Measurements from ENCODE around the gene EGFL7. TPM values are rescaled to one million over a fixed set of nuclear protein-coding genes. Genes with fewer than 3 reads are reported as not detected.
"Not testable (repeated sequence)": the region's sequence is repeated elsewhere in the genome, so short reads cannot be mapped to it uniquely, and the experiment has no call there.

Gene EGFL7
- total RNA-seq, 2 donors from 2014 or later, result 5.7 TPM; not detected in 1

- no peaks in the 10 kb centered on the region for H3K9me3 ChIP-seq (ENCODE audit: control insufficient read depth, low read length, poor library complexity, severe bottlenecking)
- DNase-seq (no peak), ATAC-seq (no peak)
- H3K4me1 Mint-ChIP-seq, result peaks cover 8% of the 10 kb centered on the region
- no peak overlapping the region for H3K4me3 Mint-ChIP-seq
- peaks cover 28% of the 10 kb centered on the region for H3K27me3 Mint-ChIP-seq
- no peaks in the 10 kb centered on the region for H3K36me3 Mint-ChIP-seq (ENCODE audit: low read depth)
- no peak overlapping the region for H3K27ac Mint-ChIP-seq
Measured at GRCh38 chr9:136697146-136697820, 34.6 kb downstream of the EGFL7 start.

- Mint-ChIP-seq H3K27ac (no peak overlapping the region), H3K36me3 (ENCODE audit: low read depth) (no peaks in the 10 kb centered on the region), H3K4me1 (peaks cover 8% of the 10 kb centered on the region), H3K27me3 (peaks cover 28% of the 10 kb centered on the region), H3K4me3 (no peak overlapping the region)
- H3K9me3 ChIP-seq (ENCODE audit: control insufficient read depth, low read length, poor library complexity, severe bottlenecking), result no peaks in the 10 kb centered on the region
- DNase-seq (no peak), ATAC-seq (no peak)
Measured at GRCh38 chr9:136697821-136698526, 35.3 kb downstream of the EGFL7 start.

GRCh38 chr9:136698635-136699246 lies 36.0 kb downstream of the EGFL7 start:
- no peak for DNase-seq
- no peak for ATAC-seq
- no peaks in the 10 kb centered on the region for H3K9me3 ChIP-seq (ENCODE audit: control insufficient read depth, low read length, poor library complexity, severe bottlenecking)
- no peak overlapping the region for H3K4me3 Mint-ChIP-seq
- no peak overlapping the region for H3K27ac Mint-ChIP-seq
- H3K36me3 Mint-ChIP-seq (ENCODE audit: low read depth), result no peaks in the 10 kb centered on the region
- H3K27me3 Mint-ChIP-seq, result peaks cover 23% of the 10 kb centered on the region
- peaks cover 8% of the 10 kb centered on the region for H3K4me1 Mint-ChIP-seq

- H3K9me3 ChIP-seq (ENCODE audit: control insufficient read depth, low read length, poor library complexity, severe bottlenecking), result no peaks in the 10 kb centered on the region
- Mint-ChIP-seq H3K27ac (peak overlapping the region; percentile 84), H3K36me3 (ENCODE audit: low read depth) (no peaks in the 10 kb centered on the region), H3K27me3 (peaks cover 24% of the 10 kb centered on the region), H3K4me1 (peaks cover 8% of the 10 kb centered on the region), H3K4me3 (no peak overlapping the region)
- DNase-seq, result no peak
- ATAC-seq, result no peak
Measured at GRCh38 chr9:136700304-136700703, 37.6 kb downstream of the EGFL7 start.

- H3K9me3 ChIP-seq (ENCODE audit: control insufficient read depth, low read length, poor library complexity, severe bottlenecking), result no peaks in the 10 kb centered on the region
- peaks cover 30% of the 10 kb centered on the region for H3K27me3 Mint-ChIP-seq
- H3K36me3 Mint-ChIP-seq (ENCODE audit: low read depth), result no peaks in the 10 kb centered on the region
- peak overlapping the region; percentile 84 for H3K27ac Mint-ChIP-seq
- ATAC-seq (peak; percentile 87), DNase-seq (peak in 1 of 3 donors; percentile 41)
- H3K4me3 Mint-ChIP-seq, result peak overlapping the region; percentile 85
- H3K4me1 Mint-ChIP-seq, result peaks cover 8% of the 10 kb centered on the region
Measured at GRCh38 chr9:136700959-136701667, 38.4 kb downstream of the EGFL7 start.

GRCh38 chr9:136701668-136702053 lies 38.9 kb downstream of the EGFL7 start:
- no peaks in the 10 kb centered on the region for H3K9me3 ChIP-seq (ENCODE audit: control insufficient read depth, low read length, poor library complexity, severe bottlenecking)
- Mint-ChIP-seq H3K36me3 (ENCODE audit: low read depth) (no peaks in the 10 kb centered on the region), H3K4me3 (peak overlapping the region; percentile 85), H3K27ac (peak overlapping the region; percentile 84), H3K27me3 (peaks cover 30% of the 10 kb centered on the region), H3K4me1 (peaks cover 8% of the 10 kb centered on the region)
- ATAC-seq, result no peak
- DNase-seq, result no peak

GRCh38 chr9:136703276-136703860 lies 40.7 kb downstream of the EGFL7 start:
- Mint-ChIP-seq H3K36me3 (ENCODE audit: low read depth) (no peaks in the 10 kb centered on the region), H3K4me1 (peaks cover 8% of the 10 kb centered on the region), H3K27ac (no peak overlapping the region), H3K4me3 (no peak overlapping the region), H3K27me3 (peaks cover 23% of the 10 kb centered on the region)
- no peaks in the 10 kb centered on the region for H3K9me3 ChIP-seq (ENCODE audit: control insufficient read depth, low read length, poor library complexity, severe bottlenecking)
- ATAC-seq (no peak), DNase-seq (no peak)

- H3K4me3 Mint-ChIP-seq; DNase-seq; H3K9me3 ChIP-seq (ENCODE audit: control insufficient read depth, low read length, poor library complexity, severe bottlenecking); ATAC-seq; H3K4me1 Mint-ChIP-seq; H3K36me3 Mint-ChIP-seq (ENCODE audit: low read depth); H3K27ac Mint-ChIP-seq: not testable (repeated sequence)
- peaks cover 28% of the 10 kb centered on the region for H3K27me3 Mint-ChIP-seq
Measured at GRCh38 chr9:136704741-136705140, 42.0 kb downstream of the EGFL7 start.

- ATAC-seq (no peak), DNase-seq (no peak)
- Mint-ChIP-seq H3K27me3 (peaks cover 32% of the 10 kb centered on the region), H3K36me3 (ENCODE audit: low read depth) (no peaks in the 10 kb centered on the region), H3K4me3 (no peak overlapping the region), H3K4me1 (peaks cover 8% of the 10 kb centered on the region), H3K27ac (peak overlapping the region; percentile 56)
- no peaks in the 10 kb centered on the region for H3K9me3 ChIP-seq (ENCODE audit: control insufficient read depth, low read length, poor library complexity, severe bottlenecking)
Measured at GRCh38 chr9:136705564-136705963, 42.8 kb downstream of the EGFL7 start.

GRCh38 chr9:136707011-136707410 lies 44.3 kb downstream of the EGFL7 start:
- H3K27ac Mint-ChIP-seq, result no peak overlapping the region
- ATAC-seq (no peak), DNase-seq (no peak)
- H3K27me3 Mint-ChIP-seq, result peaks cover 34% of the 10 kb centered on the region
- no peaks in the 10 kb centered on the region for H3K36me3 Mint-ChIP-seq (ENCODE audit: low read depth)
- H3K4me1 Mint-ChIP-seq, result peaks cover 4% of the 10 kb centered on the region
- no peaks in the 10 kb centered on the region for H3K9me3 ChIP-seq (ENCODE audit: control insufficient read depth, low read length, poor library complexity, severe bottlenecking)
- H3K4me3 Mint-ChIP-seq, result no peak overlapping the region

GRCh38 chr9:136707849-136708517 lies 45.3 kb downstream of the EGFL7 start:
- no peak overlapping the region for H3K27ac Mint-ChIP-seq

GRCh38 chr9:136709454-136710109 lies 46.9 kb downstream of the EGFL7 start:
- Mint-ChIP-seq H3K27ac (no peak overlapping the region), H3K4me1 (peaks cover 4% of the 10 kb centered on the region), H3K27me3 (peaks cover 48% of the 10 kb centered on the region), H3K36me3 (ENCODE audit: low read depth) (peaks cover 2% of the 10 kb centered on the region), H3K4me3 (no peak overlapping the region)
- H3K9me3 ChIP-seq (ENCODE audit: control insufficient read depth, low read length, poor library complexity, severe bottlenecking), result no peaks in the 10 kb centered on the region
- no peak for DNase-seq
- no peak for ATAC-seq

More at GRCh38 chr9:136707849-136708517, 45.3 kb downstream of the EGFL7 start:
- Mint-ChIP-seq H3K36me3 (ENCODE audit: low read depth) (no peaks in the 10 kb centered on the region), H3K27me3 (peaks cover 34% of the 10 kb centered on the region), H3K4me1 (peaks cover 4% of the 10 kb centered on the region), H3K4me3 (no peak overlapping the region)
- no peaks in the 10 kb centered on the region for H3K9me3 ChIP-seq (ENCODE audit: control insufficient read depth, low read length, poor library complexity, severe bottlenecking)
- DNase-seq (no peak), ATAC-seq (no peak)
